Esophagus muscularis mucosa (tissue), 4 donors: ENCODE measurements around the gene CORIN. TPM values are rescaled to one million over a fixed set of nuclear protein-coding genes. Genes with fewer than 3 reads are reported as not detected.

Experiments used
- DNase-seq: peaks from one replicate; pipeline ENCODE4 v3.0.0-alpha.2; 2017; ENCODE audit errors: extremely low spot score
- H3K27ac ChIP-seq, 4 donors: fragments of 200-600 bp; sonication (generic); replicated peaks in 1 of 4; 1 replicate in 3 of 4; 2 replicates in 1 of 4; pipeline ENCODE4 v1.5.1; 2016 to 2019; ENCODE audit warnings: mild to moderate bottlenecking in 1 of 4
- H3K27me3 ChIP-seq, 4 donors: fragments of 200-600 bp; sonication (generic); one replicate each; pipeline versions ENCODE4 v1.5.1 to v1.6.0; 2016 to 2019
- H3K36me3 ChIP-seq, 4 donors: fragments of 200-600 bp; sonication (generic); one replicate each; pipeline ENCODE4 v1.5.1; 2016 to 2019
- H3K4me1 ChIP-seq, 4 donors: fragments of 200-600 bp; sonication (generic); one replicate each; pipeline ENCODE4 v1.5.1; 2016 to 2019
- H3K4me3 ChIP-seq, 4 donors: fragments of 200-600 bp; sonication (generic); 1 replicate in 2 of 4; 2 replicates in 2 of 4; pipeline ENCODE4 v1.5.1; 2016 to 2019; ENCODE audit warnings: mild to moderate bottlenecking in 4 of 4, moderate library complexity in 1 of 4
- H3K9me3 ChIP-seq, 4 donors: fragments of 200-600 bp; sonication (generic); 1 replicate in 3 of 4; 2 replicates in 1 of 4; pipeline ENCODE4 v1.5.1; 2016 to 2019
- EP300 ChIP-seq: sonication (generic); formaldehyde crosslinking; IDR thresholded peaks from one replicate; pipeline ENCODE4 v1.6.1; 2017; ENCODE audit warnings: antibody characterized with exemption
- POLR2A ChIP-seq: fragments of 450-650 bp; IDR thresholded peaks from one replicate; pipeline ENCODE4 v1.6.1; 2017; ENCODE audit warnings: antibody characterized with exemption, moderate library complexity, mild to moderate bottlenecking, low read depth
- POLR2AphosphoS5 ChIP-seq, 2 donors: sonication (generic); formaldehyde crosslinking; IDR thresholded peaks; one replicate each; pipeline ENCODE4 v1.6.1; 2017; ENCODE audit warnings: antibody characterized with exemption in 2 of 2
- WGBS: methylation state at CpG from one replicate; pipeline ENCODE4 v1.1.5; 2018; 5-methylcytosine and 5-hydroxymethylcytosine counted together
- intact Hi-C: fragments of 100-400 bp; cut with DNase I; formaldehyde crosslinking; loops from one replicate; pipeline ENCODE4 v1.15.1; 2023
- total RNA-seq, 4 donors: library from RNA; depleted of rRNA; stranded (reverse); fragments of >200 nt; gene quantifications; one replicate each; pipeline versions ENCODE4 v1.1.0 to v1.2.1, GENCODE V29; 2016
- TF ChIP-seq, protein P1 (sequence below), 3 experiments: fragments of 200-600 bp in 2 of 3; fragments of 450-650 bp in 1 of 3; sonication (generic) in 2 of 3; IDR thresholded peaks; one replicate each; pipeline ENCODE4 v1.5.1; 2017 to 2019; ENCODE audit warnings: antibody characterized with exemption in 3 of 3, mild to moderate bottlenecking in 2 of 3, moderate library complexity in 1 of 3

Gene CORIN
- total RNA-seq, 4 donors from 2014 or later: 1.2 to 4.8 (median 2.8) TPM

DNA sequence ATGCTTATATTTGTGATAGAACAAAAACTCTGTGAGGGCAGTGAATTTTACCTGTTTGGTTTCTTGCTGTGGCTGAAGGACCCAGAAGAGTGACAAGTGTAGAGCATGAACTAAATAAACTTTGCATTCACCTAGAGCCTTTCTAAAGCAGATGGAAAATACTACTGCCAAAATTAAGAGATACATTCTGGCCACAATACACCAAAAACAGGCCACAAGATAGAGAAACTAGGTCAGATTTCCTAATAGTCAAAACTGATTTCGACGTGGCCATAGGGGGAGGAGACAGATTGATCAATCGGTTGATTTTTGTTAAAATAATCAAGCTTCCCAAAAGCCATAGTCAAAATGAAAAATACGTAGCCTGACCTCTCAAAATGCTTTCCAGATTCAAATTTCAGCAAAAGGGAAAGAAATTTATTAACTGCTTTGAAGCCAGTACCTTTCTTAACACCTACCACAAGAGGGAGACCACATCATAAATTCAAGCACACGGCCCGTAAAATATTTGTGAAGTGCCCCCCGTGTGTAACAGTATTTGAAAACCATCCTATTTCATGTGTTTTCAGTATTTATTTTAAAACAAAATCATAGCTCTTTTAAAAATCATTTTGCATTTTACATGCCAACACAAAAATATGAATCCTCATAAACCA, 132.4 kb downstream of the CORIN start:
- Histone ChIP-seq H3K4me3 (no peak overlapping the region), H3K36me3 (no peaks in the 10 kb centered on the region), H3K4me1 (no peaks in the 10 kb centered on the region), H3K27me3 (no peaks in the 10 kb centered on the region), H3K27ac (no peak overlapping the region), H3K9me3 (no peaks in the 10 kb centered on the region)
- no peak for TF ChIP-seq EP300
- TF ChIP-seq, protein P1, sequence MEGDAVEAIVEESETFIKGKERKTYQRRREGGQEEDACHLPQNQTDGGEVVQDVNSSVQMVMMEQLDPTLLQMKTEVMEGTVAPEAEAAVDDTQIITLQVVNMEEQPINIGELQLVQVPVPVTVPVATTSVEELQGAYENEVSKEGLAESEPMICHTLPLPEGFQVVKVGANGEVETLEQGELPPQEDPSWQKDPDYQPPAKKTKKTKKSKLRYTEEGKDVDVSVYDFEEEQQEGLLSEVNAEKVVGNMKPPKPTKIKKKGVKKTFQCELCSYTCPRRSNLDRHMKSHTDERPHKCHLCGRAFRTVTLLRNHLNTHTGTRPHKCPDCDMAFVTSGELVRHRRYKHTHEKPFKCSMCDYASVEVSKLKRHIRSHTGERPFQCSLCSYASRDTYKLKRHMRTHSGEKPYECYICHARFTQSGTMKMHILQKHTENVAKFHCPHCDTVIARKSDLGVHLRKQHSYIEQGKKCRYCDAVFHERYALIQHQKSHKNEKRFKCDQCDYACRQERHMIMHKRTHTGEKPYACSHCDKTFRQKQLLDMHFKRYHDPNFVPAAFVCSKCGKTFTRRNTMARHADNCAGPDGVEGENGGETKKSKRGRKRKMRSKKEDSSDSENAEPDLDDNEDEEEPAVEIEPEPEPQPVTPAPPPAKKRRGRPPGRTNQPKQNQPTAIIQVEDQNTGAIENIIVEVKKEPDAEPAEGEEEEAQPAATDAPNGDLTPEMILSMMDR (IDR thresholded peaks at IDR 0.05): peak in 2 of 3 experiments; percentile 29 to 31
- intact Hi-C loops: no loop called here
- no peak for DNase-seq
- 37% methylated on average over 7 of the region's 7 CpGs for WGBS

DNA sequence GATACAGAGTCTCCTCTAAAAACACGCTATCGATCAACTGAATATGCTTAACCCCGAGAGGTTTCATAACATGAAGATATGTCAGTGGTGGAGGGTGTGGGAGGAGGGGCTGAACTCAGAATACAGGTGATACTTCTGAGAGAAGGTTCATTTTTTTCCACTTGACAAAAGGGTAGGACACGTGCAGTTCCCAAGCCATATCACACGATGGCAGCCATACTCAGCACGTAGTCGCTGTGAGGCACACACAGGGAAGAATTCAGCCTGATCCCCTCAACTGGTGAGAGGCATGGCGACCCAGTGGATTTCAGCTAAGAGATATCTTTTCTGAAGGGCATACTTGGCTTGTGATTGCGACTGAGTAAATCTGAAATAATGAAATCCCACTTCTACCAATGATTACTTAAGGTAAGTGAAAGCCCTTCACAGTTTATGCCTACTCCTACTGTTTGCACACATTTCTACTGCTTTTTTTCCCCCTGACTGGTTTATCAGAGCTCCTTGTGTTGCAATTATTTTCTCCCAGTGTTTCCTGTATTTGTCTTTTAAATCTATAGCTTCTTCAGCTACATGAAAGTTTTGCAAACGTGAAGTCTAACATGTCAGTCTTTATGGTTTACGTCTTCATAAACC, 133.1 kb downstream of the CORIN start:
- intact Hi-C loops: loop anchor here (5.0 kb wide), 1 partner anchor 132 kb away; the partner anchor contains the start of gene CORIN
- H3K27me3 ChIP-seq: no peaks in the 10 kb centered on the region
- no peaks in the 10 kb centered on the region for H3K36me3 ChIP-seq
- H3K4me1 ChIP-seq: no peaks in the 10 kb centered on the region
- no peak for DNase-seq
- WGBS: 50% methylated on average over 11 of the region's 11 CpGs
- TF ChIP-seq, protein P1 (IDR thresholded peaks at IDR 0.05): peak in 1 of 3 experiments; percentile 36
- TF ChIP-seq EP300: no peak
- H3K27ac ChIP-seq: no peak overlapping the region
- H3K4me3 ChIP-seq: no peak overlapping the region
- no peaks in the 10 kb centered on the region for H3K9me3 ChIP-seq

DNA sequence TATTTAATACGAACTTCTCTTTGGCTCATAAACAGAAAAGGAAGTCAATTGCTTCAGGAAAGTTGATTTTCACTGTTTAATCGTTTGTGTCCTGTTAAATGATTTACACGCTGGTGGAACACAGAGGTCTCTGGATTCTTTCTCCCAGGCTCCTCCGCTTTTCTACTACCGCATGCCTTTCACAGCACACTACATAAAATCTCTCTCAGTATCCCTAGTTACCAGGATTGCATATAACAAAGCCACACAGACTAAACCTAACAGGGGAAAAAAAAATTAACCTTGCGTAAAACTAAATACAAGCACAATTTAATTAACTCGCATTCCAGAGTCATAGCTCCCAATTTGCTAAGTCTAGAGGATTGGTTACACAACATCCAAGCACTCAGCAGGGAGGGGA, 133.9 kb downstream of the CORIN start:
- no peak for DNase-seq
- Histone ChIP-seq H3K4me1 (no peaks in the 10 kb centered on the region), H3K27me3 (no peaks in the 10 kb centered on the region), H3K36me3 (no peaks in the 10 kb centered on the region), H3K27ac (no peak overlapping the region), H3K9me3 (no peaks in the 10 kb centered on the region), H3K4me3 (no peak overlapping the region)
- TF ChIP-seq, protein P1 (IDR thresholded peaks at IDR 0.05): no peak
- TF ChIP-seq EP300: no peak
- no peak for TF ChIP-seq POLR2AphosphoS5 (IDR thresholded peaks at IDR 0.05)
- no peak for TF ChIP-seq POLR2A
- 81% methylated on average over 7 of the region's 7 CpGs for WGBS
- intact Hi-C loops: loop anchor here (5.0 kb wide), 1 partner anchor 133 kb away; the partner anchor contains the start of gene CORIN

DNA sequence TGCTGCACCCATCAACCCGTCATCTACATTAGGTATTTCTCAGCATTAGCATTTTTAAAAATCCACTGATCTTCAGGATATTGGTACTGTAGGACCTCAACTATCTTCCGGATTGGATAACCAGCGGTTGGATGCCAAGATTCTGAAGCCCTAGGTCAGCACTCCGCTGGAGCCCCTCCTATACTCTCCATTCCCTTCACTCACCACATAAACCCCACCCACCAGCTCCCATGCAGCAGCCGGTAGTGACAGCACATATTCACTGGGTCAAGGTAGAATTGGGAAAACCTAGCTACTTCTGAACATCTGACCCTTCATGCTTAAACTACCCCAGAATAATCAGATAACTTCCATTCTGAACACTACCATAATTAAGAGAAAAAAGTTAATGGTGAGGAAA, 134.9 kb downstream of the CORIN start:
- Histone ChIP-seq H3K27ac (no peak overlapping the region), H3K4me1 (no peaks in the 10 kb centered on the region), H3K9me3 (no peaks in the 10 kb centered on the region), H3K27me3 (peaks cover 0 to 3% (median 0%) of the 10 kb centered on the region in 4 donors), H3K36me3 (no peaks in the 10 kb centered on the region), H3K4me3 (no peak overlapping the region)
- intact Hi-C loops: loop anchor here (5.0 kb wide), 1 partner anchor 134 kb away; the partner anchor contains the start of gene CORIN
- 87% methylated on average over 5 of the region's 5 CpGs for WGBS
- DNase-seq: no peak
- TF ChIP-seq, protein P1 (IDR thresholded peaks at IDR 0.05): no peak
- no peak for TF ChIP-seq POLR2A
- no peak for TF ChIP-seq EP300
- TF ChIP-seq POLR2AphosphoS5 (IDR thresholded peaks at IDR 0.05): no peak
